Activated naive CD4-positive, alpha-beta T cell treated with Interleukin-2 at 50 U/mL for 16 hours (primary cell): ENCODE measurements around the gene USH1G.

Experiments used
- DNase-seq: peaks from one replicate; pipeline ENCODE4 v3.0.0-alpha.2; 2020

Gene USH1G

GRCh38 chr17:74900208-74900607 is 22.8 kb downstream of the USH1G start:
- DNase-seq, result no peak

DNA sequence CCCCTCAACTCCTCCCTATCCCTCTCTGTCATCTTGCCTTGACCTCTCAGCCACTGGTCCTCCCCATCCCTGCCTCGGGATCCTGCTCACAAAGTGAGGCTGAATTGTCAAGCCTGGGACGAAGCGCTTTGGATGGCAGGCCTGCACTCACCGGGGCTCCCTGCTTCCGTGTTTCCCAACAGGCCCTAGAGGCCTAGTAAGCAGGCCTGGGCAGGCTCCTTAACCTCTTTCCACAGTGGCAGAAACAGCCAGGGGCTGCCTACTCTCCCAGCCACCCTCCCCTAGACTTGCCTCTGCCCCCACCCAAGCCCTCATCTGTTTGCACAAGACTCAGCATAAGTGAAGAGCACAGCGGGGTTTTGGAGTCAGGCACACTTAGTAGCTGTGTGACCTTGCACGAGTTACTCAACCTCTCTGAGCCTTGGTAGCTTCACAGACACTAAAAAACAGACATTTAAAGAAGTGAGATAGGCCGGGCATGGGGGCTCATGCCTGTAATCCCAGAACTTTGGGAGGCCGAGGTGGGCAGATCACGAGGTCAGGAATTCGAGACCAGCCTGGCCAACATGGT is 24.6 kb downstream of the USH1G start:
- DNase-seq, result no peak

- DNase-seq, result no peak
Measured at GRCh38 chr17:74893936-74894671, 29.0 kb downstream of the USH1G start.

DNA sequence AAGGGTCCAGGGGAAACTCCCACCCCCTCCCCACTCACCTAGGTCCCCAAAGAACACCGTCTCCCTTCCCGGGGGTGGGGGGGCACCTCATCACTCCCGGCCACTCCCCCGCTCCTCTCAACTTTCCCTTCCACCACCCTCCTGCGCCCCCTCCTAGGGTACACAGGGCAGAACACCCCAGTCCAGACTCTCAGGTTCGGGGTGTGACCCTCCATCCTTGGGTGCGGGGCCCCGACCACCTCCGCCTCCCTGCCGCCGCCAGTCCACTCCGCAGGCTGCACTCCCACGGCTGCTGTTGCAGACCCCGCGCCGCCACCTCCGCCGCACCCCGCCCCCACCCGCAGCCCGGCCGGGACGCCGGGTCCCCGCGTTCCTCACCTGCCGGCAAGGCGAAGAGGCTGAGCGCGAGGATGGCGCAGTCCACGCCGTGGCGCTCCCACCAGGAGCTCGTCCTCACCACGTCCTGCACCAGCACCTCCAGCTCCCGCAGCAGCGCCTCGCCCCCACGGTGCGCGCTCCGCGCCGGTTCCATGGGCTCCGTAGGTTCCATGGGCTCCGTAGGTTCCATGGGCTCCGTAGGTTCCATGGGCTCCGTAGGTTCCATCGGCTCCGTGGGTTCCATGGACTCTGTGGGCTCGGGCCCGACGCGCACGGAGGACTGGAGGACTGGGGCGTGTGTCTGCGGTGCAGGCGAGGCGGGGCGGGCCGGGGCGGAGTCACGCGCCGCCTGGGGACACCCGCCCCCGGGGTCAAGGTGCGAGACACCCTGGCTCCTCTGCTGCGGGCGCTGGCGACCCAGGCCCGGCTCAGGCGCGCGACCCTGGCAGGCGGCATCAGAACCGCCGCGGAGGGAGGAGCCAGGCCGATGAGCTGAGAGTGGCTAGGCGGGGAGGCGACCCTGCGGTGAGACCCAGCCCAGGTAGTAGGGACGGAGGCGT is 29.8 kb downstream of the USH1G start, which contains the start of gene FADS6:
Gene FADS6 (minus strand): TSS at position 660 of the 938 bp plus-strand sequence. CDS start 38 bp downstream, at position 622.
- DNase-seq, result no peak

- DNase-seq, result no peak
Measured at GRCh38 chr17:74892013-74892841, 30.8 kb downstream of the USH1G start.

- DNase-seq, result no peak
Measured at GRCh38 chr17:74890554-74890953, 32.5 kb downstream of the USH1G start.

DNA sequence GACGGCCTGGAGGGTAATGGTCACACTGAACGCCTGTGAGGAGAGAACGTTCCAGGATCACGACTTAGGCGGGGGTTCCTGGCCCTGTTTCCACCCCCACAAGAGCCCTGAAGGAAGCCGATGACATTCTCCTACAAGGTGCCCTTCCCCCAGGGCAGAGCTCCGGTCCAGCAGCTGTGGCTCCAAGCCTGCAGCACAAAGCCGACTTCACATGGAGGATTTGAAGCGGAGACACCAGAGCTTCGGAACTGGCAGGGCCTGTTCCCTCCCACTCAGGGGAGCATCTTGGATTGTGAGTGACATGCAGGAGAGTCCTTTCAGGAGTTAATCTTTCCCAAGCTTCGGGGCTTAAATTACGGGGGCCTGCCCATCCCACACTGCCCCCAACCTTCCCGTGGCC is 34.6 kb downstream of the USH1G start:
- DNase-seq, result no peak

- DNase-seq, result no peak
Measured at GRCh38 chr17:74883241-74883745, 39.8 kb downstream of the USH1G start.

- DNase-seq, result no peak
Measured at GRCh38 chr17:74882517-74883240, 40.4 kb downstream of the USH1G start.

DNA sequence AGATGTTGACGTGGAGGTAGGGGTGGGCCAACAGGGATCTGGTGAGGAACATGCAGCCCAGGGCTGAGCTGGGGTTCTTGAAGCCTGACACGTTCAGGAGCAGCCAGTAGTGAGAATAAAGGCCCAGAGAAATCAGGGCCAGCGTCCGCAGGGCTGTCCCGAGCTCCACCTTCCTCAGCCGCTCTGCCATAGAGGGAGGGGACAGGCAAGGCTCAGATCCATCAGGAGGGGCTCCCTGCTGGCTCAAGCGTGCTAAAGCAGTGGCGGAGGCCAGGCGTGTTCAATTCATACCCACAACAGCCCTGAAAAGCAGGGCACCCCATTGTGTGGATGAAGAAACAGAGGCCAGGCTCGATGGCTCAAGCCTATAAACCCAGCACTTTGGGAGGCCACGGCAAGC is 42.0 kb downstream of the USH1G start:
- DNase-seq, result no peak

GRCh38 chr17:74879308-74879707 is 43.7 kb downstream of the USH1G start:
- DNase-seq, result no peak

- DNase-seq, result no peak
Measured at GRCh38 chr17:74878658-74879057, 44.4 kb downstream of the USH1G start.

DNA sequence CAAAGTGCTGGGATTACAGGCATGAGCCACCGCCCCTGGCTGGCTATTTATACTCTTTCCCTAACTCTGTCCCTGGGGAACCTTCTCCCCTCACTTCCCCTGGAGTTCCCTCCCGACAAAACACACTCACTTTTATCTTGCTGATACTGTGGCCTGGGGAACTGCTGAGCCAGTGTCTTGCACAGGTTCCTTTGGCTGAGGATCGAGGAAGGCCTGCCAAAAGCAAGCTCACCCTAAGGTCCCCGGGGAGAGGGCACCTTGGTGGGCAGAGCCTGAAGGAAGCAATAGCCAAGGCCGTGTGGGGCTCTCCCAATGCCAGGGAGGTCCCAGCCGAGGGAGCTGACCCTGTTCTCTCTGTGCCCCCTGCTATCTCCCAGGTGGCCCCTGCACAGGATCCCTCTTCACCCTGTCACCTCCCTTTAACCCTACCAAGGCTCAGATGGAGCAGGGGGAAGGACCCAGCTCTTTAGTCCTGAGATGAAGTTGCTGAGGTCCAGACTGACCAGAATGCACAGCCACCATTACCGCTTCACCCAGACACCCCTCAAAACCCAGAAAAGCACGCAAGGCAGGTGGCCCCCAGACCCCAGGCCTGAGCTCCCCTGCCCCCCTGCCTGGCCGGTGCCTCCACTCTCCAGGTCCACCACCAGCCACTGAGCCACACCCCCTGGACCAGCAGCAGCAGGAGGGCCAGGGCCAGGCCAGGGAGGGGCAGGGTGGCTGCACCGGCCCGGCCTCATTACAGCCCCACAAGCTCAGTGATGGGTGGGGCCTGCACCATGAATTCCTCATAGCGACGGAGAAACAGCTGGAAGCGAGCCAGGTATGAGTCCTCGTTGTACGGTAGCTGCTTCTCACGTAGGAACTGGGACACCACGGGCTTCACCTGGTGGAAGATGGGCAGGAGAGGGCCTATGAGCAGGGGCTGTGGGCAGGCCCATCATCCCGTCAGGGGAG is 45.2 kb downstream of the USH1G start:
- DNase-seq, result no peak

- no peak for DNase-seq
Measured at GRCh38 chr17:74875977-74876593, 47.0 kb downstream of the USH1G start.

DNA sequence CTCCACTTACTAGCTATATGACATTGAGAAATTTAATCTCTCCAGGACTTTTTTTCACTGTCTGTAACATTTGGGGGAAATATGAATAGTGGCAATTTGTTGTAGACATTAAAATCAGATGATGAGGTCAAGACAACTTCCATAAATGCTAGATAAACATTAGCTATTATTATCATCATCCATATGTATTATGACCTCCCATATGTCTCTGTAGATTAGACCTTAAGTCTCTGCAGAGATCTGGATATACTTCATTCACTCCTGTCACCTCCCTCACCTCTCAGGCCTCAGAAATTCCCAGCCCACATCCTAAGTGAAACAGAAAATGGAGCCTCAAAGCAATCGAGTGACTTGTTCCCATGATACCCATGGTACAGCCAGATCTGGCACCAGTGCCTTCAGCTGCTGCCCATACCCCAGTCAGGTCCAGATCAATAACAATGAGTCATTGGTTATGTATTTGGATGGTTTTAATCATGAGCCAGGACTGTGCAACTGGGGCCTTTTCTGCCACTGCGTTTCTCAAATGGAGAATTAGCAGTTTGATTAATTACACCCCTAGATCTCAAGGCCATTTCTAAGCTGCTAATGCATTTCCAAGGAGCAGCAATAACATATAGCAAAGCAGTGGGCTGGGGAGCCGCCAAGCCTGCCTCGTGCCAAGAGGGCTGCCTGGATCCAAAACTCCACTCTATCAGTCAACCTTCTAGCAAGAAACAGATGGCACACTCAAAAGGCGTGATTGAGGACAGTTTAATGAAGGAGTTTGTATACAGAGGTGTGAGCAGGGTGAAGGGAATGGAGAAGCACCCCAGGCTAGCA is 47.7 kb downstream of the USH1G start:
- DNase-seq, result no peak

GRCh38 chr17:74874615-74875037 is 48.4 kb downstream of the USH1G start:
- DNase-seq, result no peak

- DNase-seq, result no peak
Measured at GRCh38 chr17:74873874-74874614, 49.0 kb downstream of the USH1G start.
